ENCODE measurements around the gene CCL2. TPM values are rescaled to one million over a fixed set of nuclear protein-coding genes. Genes with fewer than 3 reads are reported as not detected.

The CCL2 gene
- total and polyA plus RNA-seq, 2 of the 8 experiments (the other 6 are each of a cell fraction or from before 2014, with no cell fraction given): 3.0 to 3.7 TPM

- no peak for FAIRE-seq
- 93% methylated on average over 2 of the region's 2 CpGs; no CpG with 5 or more reads in 1 of the 2 experiments for WGBS, 2 experiments (ENCODE audit: extremely low coverage in 1 of 2, insufficient coverage in 1 of 2, insufficient read length in 1 of 2, insufficient replicate concordance in 2 of 2, low coverage in 1 of 2, low lambda C conversion rate in 2 of 2, missing lambda C conversion rate in 1 of 2)
- H3K23ac ChIP-seq (ENCODE audit: insufficient read length): no peak overlapping the region
- H4K91ac ChIP-seq (replicated peaks; ENCODE audit: insufficient read length, low read length): no peak overlapping the region
- no peaks in the 10 kb centered on the region for H3K9me3 ChIP-seq (ENCODE audit: insufficient read depth in 2 of 2, low read depth in 1 of 2, low read length in 1 of 2)
- no peak overlapping the region for H2BK20ac ChIP-seq (ENCODE audit: low read length)
- no peaks in the 10 kb centered on the region for H3K36me3 ChIP-seq (ENCODE audit: control insufficient read depth in 2 of 4, insufficient read depth in 4 of 4, low read length in 3 of 4)
- no peak overlapping the region for H4K8ac ChIP-seq (ENCODE audit: extremely low read depth, insufficient read depth, low read length)
- no peak overlapping the region for H2BK12ac ChIP-seq (ENCODE audit: low read depth, low read length)
- no peak overlapping the region for H2AK5ac ChIP-seq (ENCODE audit: low read depth, low read length)
- no peak overlapping the region for H2AFZ ChIP-seq (ENCODE audit: low read length)
- no peak for DNase-seq (ENCODE audit: low read depth in 1 of 2, low spot score in 2 of 2)
- no peak overlapping the region for H3K4ac ChIP-seq (replicated peaks; ENCODE audit: insufficient read length, low read depth, low read length)
- ChIA-PET POLR2A (ENCODE audit: partially characterized antibody) (no interaction called here), CTCF (ENCODE audit: partially characterized antibody) (interaction anchor here (1.3 to 13.3 kb wide), 5 partner anchors 9 to 524 kb away, joined by 3 to 210 read pairs (median 6); partner anchors contain the start of genes CCL1, CCL13 and CCL8)
- H3K4me3 ChIP-seq (ENCODE audit: extremely low read depth in 1 of 4, insufficient read depth in 2 of 4, low read depth in 3 of 4, low read length in 4 of 4): no peak overlapping the region
- H3K79me1 ChIP-seq (ENCODE audit: low read depth, low read length): no peaks in the 10 kb centered on the region
- H3K4me2 ChIP-seq (ENCODE audit: insufficient read depth in 1 of 2, low read depth in 2 of 2, low read length in 2 of 2): no peak overlapping the region
- no peaks in the 10 kb centered on the region for H3K79me2 ChIP-seq (ENCODE audit: control insufficient read depth in 1 of 2, insufficient read depth in 2 of 2, low read length in 2 of 2)
- H2BK15ac ChIP-seq (ENCODE audit: low read length): no peak overlapping the region
- no peak overlapping the region for H3K14ac ChIP-seq (ENCODE audit: insufficient read length)
- H3K27me3 ChIP-seq (replicated peaks in 1 of 4; ENCODE audit: control insufficient read depth in 3 of 4, extremely low read depth in 1 of 4, insufficient read depth in 3 of 4, low read length in 3 of 4): peaks cover 0 to 3% (median 3%) of the 10 kb centered on the region in 4 experiments; a peak in 4 of 7 replicates
- H3K27ac ChIP-seq (ENCODE audit: low read depth, low read length): no peak overlapping the region
- no peaks in the 10 kb centered on the region for H3K4me1 ChIP-seq (replicated peaks in 1 of 4; ENCODE audit: control insufficient read depth in 3 of 4, insufficient read depth in 4 of 4, low read length in 3 of 4)
- no peaks in the 10 kb centered on the region for H4K20me1 ChIP-seq (replicated peaks in 1 of 2; ENCODE audit: control insufficient read depth in 1 of 2, insufficient read depth in 2 of 2, low read length in 2 of 2)
- no peaks in the 10 kb centered on the region for H3K23me2 ChIP-seq (ENCODE audit: low read depth, low read length)
- H3K9ac ChIP-seq (replicated peaks in 1 of 4; ENCODE audit: extremely low read depth in 1 of 4, low read depth in 3 of 4, low read length in 3 of 4): no peak overlapping the region
- no peak overlapping the region for H4K5ac ChIP-seq (ENCODE audit: insufficient read length, low read depth, low read length)
- no peak overlapping the region for H3K18ac ChIP-seq (ENCODE audit: extremely low read depth, low read length)
- no peak overlapping the region for H3K56ac ChIP-seq (replicated peaks; ENCODE audit: insufficient read length, low read depth, low read length)
- H2BK5ac ChIP-seq (ENCODE audit: low read depth, low read length): no peak overlapping the region
- no peak overlapping the region for H2BK120ac ChIP-seq (replicated peaks; ENCODE audit: low read depth, low read length)
- TF ChIP-seq SP2 (IDR thresholded peaks at IDR 0.05; ENCODE audit: low read length): no peak
- no peak for TF ChIP-seq GABPA (IDR thresholded peaks at IDR 0.05; ENCODE audit: borderline replicate concordance, insufficient read depth, low read length)
- no peak for TF ChIP-seq BCL11A (IDR thresholded peaks at IDR 0.05; ENCODE audit: low read depth in 2 of 2, low read length in 2 of 2)
Observed at GRCh38 chr17:34303606-34304005, 48.5 kb downstream of the CCL2 start.
